GM19395 (cell line): ENCODE data around the gene DHX15.
A peak's percentile ranks its signal among the peaks of the same experiment; 100 is the strongest.

ENCODE experiments used
- ATAC-seq: cut with Tn5 transposase; IDR thresholded peaks from one replicate; pipeline ENCODE4 v1.9.1; 2021; ENCODE audit warnings: mild to moderate bottlenecking, moderate library complexity; ENCODE audit not compliant: unreplicated experiment

Gene DHX15

DNA sequence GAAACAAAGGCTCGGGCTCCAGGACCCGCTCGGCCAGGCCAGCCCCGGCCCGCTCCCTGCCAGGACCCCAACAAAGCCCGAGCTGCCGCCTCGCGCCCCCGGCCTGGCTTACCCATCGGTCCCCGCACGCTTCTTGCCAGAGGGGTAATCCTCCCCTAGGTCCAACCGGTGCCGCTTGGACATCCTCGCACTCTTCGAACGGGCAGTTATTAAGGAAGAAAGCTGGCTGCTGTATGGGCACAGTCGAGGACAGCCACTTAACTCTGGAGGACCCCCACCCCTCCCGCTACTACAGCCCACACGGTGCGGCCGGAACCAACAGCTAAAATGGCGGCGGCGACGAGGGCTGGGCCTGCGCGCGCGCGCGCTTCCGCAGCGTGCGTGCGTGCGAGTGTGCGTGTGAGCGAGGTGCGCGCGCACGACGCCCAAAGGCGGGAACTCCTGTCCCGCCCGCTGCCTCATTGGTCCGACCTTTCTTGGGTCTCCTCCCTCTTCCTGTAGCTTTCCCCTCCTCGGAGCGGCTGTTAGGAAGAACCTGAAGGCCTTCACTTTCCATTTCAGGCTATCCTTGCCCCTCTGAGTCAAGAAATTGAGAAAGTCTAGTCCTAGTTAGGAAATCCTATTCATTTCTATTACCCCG, at the start of gene DHX15:
TSS of gene DHX15 (minus strand) at position 344 of the 640 bp plus-strand sequence. CDS start at position 183, 161 bp downstream.
- ATAC-seq, result peak; percentile 86

DNA sequence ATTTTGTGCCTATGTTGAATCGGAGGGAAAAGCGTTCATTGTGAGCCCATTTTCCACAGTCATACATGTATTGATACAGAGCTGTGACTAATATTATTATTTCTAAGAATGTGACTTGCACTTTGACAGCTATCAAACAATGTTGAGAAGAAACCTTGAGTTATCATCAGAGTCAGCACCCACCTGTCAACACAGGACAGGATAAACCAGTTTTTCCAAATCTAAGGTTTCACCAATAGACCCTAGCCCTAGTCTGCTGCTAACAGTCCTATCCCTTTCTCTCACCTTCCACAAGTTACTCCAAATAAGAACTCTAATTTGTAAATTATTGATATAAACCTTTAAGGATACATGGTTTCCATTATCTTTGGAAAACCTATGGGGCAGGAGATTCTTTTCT, 47.7 kb upstream of the DHX15 start:
- ATAC-seq, result no peak

DNA sequence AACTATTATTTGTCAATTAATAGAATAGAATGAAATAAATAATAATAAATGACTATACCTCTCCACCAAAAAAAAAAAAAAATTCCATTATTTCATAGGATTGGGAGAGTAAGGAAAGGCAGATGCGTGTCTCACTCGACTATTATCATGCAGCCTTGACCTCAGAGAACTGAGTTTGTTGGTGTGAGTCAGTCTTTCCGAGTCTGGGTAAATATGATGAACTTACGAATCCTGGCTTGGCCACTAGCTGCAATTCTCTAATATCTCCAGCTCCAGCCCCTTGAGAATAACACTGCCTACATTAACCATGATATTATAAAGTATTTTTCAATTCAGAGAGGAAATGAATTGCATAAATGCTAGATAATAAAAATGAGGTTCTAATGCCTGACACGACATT, 46.6 kb upstream of the DHX15 start:
- ATAC-seq, result no peak

DNA sequence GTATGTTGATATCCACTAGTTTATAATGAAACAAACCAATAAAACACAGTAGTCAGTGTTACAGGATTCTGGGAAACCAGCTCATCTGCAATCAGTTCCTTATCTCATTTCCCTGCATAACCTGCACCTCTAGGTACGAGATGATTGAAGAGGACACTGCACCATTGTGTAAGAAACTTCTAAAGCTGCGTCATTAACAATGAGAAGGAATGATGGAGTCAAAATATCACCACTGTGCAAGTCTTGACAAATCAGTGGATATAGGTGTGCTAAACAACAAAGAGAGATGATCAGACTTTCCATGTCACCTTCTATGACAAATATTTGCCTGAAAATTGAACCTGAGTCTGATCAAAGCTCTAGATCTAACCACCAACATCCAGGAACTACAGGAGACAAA, 40.7 kb upstream of the DHX15 start:
- ATAC-seq, result no peak

DNA sequence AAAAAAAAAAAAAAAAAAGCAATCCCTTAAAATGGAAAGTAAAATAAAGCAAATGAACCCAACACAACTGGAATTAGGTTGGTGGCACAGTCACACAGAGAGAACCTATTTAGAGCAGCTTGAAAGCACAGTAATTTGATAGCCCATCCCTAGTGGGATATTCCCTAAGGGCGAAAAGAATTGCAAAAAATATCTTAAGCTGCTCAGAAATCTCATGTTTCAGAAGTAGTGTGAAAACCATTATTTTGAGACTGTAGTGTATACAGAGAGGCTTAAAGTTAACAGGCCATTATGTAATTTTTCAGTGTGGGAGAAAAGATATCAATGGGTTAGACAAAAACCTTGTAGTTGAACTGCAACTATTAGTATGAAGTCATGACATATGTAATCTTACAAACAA, 40.0 kb upstream of the DHX15 start:
- no peak for ATAC-seq

DNA sequence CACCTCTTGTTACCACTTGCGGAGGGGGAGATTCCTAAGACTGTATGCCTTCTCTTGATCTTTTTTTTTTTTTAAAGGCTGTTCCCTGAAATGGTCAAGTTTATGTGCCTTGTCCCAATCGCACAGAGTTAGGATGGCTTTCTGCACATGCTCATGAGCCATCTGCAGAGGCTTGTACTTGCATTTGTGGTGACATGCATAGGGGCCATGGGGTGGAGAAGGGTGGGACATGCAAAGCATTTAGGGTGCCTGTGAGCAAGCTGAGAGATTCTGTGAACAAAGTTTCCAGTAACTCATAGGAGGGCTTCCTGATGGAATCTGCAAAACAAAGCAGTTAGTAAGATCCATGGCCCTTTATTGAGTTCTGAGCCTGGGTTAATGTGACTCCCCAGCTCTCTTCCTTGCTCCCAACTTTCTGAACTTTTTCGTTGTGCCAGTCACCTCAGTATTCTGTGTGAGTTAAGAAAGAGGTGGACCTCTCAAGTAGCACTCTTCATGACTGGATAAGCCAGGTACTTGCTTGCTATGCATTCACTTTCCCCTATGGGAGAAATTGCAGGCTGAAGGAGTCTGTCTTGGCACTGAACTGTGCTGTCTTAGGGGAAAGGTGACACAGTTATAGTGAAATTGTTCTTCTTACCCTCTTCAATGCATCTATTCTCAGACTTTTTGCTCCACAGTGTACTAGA, 37.9 kb upstream of the DHX15 start:
- no peak for ATAC-seq

DNA sequence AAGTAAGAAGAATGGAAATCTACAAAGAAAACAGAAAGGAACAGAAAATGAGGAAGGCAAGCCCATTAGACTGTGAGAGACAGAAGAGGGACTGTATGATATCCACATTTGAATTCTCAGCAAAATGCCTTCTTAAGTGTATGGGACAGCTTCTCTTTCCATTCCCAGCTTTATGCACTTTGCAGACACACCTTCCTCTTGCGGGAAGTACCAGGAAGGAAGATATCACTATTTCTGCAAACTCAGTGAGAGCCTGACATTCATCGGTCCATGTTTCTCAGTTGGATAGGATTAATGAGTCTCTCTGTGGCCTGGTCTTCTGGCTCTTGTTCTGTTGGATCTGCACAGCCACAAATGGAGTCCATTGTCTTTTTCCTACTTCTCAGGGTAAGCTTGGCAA, 31.6 kb upstream of the DHX15 start:
- no peak for ATAC-seq

DNA sequence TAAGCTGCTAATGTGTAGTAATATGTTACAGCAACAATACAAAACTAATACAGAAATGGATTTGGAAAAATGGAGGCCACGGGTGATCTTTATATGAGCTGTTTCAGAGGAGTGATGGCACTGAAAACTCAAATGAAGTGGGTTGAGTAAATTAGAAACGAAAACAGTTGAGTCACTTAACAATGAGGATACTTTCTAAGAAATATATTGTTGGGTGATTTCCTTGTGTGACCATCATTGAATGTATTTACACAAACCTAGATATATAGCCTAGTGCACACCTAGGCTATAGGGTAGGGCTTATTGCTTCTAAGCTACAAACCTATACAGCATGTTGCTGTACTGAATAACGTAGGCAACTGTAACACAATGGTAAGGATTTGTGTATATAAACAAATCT, 30.5 kb upstream of the DHX15 start:
- ATAC-seq, result no peak

DNA sequence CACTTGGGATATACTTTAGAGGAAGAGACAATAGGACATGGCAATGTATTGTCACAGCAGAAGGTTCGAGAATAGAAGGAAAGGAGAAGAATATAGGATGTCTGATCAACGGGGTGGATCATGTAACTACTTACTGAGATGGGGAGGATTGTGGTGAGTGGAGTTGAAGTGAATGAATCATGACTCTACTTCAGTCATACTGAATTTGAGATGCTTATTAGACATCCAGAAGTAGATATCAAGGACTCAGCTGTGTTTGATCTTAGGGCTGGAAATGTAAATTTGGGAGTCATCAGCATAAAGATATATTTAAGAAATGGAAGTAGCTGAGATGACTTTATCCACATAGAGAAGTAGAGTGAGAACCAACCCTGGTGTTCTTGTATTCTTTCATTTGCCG, 29.1 kb upstream of the DHX15 start:
- ATAC-seq, result no peak

DNA sequence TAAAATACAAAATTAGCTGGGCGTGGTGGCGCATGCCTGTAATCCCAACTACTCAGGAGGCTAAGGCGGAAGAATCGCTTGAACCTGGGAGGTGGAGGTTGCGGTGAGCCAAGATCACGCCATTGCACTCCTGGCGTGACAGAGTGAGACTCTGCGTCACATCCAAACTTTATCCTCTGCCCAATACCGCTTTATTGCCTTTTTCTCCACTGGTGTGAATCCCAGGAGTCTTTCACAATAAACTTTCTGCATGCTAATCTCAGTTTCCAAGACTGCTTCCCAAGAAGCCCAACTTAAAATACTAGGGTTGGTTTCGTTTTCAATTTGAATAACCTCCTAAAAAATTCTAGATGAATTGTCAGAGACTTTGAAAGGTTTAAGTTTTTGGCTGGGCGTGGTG, 27.2 kb upstream of the DHX15 start:
- ATAC-seq, result no peak

DNA sequence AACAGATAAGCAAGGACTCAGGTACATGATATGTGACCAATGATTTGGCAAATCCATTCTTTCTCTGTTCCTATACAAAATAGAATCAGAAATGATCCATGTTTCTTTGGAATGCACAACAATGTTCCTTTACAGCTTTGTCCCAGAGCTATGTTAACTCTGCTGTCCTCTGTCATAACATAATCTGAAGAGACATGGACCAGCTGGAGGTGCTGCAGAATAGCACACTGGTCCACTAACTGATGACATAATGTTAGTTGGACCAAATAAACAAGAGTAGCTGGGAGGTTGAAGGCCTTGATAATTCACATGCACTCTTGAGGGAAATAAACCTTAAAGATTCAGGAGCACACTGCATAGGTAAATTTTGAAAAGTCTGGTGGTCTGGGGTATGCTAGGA, 23.0 kb upstream of the DHX15 start:
- ATAC-seq, result no peak

DNA sequence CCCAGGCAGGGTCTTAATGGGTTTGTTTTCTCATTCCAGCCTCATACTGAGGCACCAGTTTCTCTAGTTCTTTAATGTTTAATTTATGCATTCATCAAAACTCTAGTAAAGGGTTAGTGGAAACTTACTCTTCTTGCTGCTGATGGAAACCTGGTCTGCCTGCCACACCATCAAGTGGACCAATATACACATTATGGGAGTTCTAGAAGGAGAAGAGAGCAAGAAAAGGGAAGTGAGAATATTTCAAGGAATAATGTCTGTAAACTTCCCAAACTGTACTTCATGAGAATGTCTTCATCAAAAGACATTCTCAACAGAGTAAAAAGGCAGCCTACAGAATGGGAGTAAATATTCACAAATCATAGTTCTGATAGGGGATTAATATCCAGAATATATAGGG, 20.9 kb upstream of the DHX15 start:
- ATAC-seq, result no peak

DNA sequence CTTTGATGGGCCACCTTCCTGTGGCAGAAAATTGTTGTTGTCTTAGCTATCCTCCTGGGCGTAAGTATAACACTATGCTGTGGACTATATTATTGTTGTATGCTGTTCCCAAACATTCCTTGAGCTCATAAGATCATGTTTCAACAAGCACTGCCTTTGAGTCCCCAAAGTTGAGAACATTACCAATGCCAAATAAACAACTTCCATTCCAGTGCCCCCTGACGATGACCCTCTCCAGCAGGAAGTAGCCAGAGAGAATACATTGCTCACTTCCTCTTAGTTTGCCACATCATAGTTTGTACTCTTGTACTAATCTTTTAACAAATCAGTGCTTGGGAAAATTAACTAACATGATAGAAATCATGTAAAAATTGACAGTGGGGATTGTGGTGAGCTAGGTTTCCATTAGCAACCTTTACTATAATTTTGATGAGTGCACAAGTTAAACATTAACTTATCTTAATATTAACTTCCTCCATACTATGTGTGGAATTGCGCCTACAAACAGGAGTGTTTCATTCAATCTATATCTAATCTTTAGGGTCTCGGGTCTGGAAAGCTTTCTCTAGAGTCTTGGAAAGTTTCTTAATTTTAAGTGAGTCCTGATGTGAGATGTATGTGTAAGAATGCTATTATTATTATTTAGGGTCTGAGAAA, 20.3 kb upstream of the DHX15 start:
- no peak for ATAC-seq

DNA sequence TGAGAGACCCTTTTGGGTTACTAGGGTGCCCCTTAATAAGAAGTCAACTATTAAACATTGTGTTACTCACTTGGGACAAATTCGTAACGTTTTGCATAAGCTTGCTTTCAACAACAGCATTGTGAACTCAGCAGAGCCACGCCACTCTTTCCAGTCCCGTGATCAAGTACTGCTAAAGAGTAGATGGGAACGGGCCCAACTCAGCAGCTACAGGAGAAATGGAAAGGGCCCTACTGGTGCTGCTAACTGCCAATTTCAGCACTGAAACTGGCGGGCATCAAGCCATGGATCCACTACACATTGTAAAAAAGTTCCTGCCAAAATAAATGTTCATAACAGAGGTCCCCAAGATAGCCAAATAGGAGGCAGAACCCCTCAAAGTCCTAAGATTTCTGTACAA, 19.0 kb upstream of the DHX15 start:
- no peak for ATAC-seq

DNA sequence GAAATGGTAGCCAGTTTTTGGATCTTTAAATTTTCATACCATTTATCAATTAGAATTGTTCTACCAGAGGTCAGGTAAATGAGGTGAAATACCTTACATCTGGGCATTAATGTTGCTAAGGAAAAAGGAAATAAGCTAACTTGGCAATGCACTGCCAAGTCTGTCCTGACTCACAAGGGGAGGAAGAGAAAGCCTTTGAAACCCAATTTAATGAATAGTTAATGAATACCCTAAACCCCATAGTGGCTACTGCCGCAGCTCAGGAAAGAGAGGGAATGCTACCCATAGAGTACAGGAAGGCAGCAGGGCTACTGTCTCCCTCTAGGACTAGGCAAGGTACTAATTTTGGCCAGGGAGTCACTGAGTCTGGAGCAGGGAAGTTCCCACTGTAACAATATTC, 16.8 kb upstream of the DHX15 start:
- ATAC-seq, result no peak

DNA sequence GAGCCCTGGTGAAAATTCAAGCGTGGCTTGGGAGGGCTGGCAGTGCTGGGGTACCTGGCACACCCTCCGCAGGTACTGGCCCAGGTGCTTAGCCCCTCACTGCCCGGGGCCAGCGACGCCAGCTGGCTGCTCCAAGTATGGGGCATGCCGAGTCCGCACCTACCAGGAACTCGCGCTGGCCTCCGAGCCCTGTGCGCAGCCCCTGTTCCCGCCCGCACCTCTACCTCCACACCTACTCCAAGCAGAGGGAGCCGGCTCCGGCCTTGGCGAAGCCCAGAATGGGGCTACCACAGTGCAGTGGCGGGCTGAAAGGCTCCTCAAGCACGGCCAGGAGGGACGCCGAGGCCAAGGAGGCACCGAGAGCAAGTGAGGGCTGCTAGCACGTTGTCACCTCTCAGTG, 14.9 kb upstream of the DHX15 start:
- no peak for ATAC-seq

DNA sequence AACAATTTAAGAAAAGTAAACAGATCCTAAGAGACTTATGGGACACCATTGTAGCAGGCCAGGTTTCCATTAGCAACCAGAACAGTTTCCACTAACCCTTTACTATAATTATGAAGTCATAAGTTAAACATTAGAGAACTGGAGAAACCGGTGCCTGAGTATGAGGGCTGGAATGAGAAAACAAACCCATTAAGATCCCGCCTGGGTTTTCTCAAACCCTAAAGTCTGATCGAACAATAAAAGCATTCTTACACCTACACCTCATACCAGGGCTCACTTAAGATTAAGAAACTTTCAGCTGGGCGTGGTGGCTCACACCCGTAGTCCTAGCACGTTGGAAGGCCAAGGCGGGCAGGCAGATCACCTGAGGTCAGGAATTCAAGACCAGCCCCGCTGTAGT, 13.7 kb upstream of the DHX15 start:
- no peak for ATAC-seq

DNA sequence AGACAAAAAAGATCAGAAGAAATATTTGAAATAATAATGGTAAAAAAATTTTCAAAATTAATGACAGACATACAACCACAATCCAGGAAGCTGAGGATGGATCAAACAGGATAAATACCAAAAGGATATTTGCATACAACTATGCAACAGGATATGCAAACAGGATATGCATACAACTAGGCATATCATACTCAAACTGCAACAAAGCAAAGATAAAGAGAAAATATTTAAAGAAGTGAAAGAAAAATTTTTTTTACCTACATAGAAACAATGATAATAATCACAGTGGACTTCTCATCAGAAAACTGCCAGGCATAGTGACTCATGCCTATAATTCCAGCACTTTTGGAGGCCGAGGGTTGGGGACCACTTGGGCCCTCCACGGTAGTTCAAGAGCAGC, 11.3 kb upstream of the DHX15 start:
- no peak for ATAC-seq

DNA sequence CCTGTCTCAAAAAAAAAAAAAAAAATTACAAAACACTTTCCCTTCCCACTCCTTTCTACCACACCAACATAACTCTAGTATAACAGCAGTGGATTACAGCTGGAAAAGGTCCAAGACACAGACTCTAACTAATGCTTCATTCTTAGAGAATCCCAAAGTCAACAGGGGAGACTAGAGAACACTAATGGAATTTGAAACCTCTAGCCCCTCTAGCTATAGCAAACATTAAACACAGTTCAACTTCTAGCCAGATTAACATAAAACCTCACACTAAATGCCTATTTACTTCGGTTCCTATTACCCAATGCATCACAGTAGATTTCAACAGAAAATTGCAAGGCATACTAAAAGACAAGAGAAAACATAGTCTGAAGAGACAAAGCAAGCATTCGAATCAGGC, 10.5 kb upstream of the DHX15 start:
- no peak for ATAC-seq

DNA sequence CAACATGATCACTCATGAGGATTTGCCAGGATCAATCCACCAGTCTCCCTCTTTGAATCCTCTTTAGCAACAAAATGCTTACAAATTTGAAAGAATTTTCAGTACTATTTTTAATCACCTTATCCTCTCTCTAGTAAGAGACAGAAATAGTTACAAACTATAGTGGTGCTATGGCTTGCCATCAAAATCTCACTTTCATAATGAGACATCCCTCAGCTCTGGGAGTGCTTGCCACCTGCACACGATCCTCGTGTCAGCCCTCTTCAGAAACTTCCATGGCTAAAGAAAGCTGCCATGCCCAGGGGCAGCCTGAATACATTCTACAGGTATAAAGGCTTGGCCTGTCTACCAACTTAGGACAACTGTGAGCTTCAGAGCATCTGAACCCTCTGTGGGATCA, 5.1 kb upstream of the DHX15 start:
- peak; percentile 61 for ATAC-seq

DNA sequence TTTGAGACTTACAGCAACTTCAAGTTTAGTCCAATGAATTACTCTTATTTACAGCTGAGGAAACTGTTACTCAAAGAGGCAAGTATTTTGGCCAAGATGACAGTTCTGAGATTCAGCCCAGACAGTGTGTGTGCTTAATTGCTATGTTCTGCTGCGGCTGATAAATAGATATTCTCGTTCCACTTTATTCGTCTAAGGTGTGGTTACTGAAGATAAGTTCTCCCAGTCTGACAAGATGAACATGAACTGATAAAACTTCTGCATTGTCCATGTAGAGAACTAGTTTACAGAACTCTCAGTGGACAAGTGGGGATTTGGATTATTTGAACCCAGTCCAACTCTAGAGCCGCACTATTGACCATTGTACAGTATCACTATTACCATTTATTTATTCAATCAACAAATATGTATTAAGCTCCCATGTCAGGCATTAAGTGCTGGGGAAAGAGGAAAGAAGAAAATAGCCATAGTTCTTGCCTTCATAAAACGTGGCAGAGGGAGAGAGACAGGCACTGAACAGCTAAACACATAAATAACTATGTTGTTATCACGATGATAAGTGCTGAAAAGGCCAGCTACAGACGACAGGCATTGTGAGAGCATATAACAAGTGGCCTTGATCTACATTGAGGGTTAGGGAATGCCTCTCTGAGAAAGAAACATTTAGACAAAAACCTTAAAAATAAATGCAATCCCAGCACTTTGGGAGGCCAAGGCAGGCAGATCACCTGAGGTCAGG, 4.0 kb upstream of the DHX15 start:
- no peak for ATAC-seq
